HG03139 (cell line): ENCODE results near the gene SLC44A1.
A peak's percentile ranks its signal among the peaks of the same experiment; 100 is the strongest.

Experiments
- ATAC-seq: cut with Tn5 transposase; IDR thresholded peaks from one replicate; pipeline ENCODE4 v1.9.1; 2021; ENCODE audit not compliant: unreplicated experiment

SLC44A1 gene

GRCh38 chr9:105297442-105298075 is 53.1 kb downstream of the SLC44A1 start:
- ATAC-seq = no peak

- no peak for ATAC-seq
Observed at GRCh38 chr9:105299190-105299854, 54.9 kb downstream of the SLC44A1 start.

- ATAC-seq = no peak
Observed at GRCh38 chr9:105302728-105303127, 58.3 kb downstream of the SLC44A1 start.

GRCh38 chr9:105305856-105306255 is 61.4 kb downstream of the SLC44A1 start:
- no peak for ATAC-seq

- ATAC-seq = no peak
Observed at GRCh38 chr9:105306351-105307140, 62.1 kb downstream of the SLC44A1 start.

- ATAC-seq = no peak
Observed at GRCh38 chr9:105307591-105308130, 63.2 kb downstream of the SLC44A1 start.

GRCh38 chr9:105308461-105309341 is 64.2 kb downstream of the SLC44A1 start:
- ATAC-seq = no peak

GRCh38 chr9:105309531-105309931 is 65.1 kb downstream of the SLC44A1 start:
- no peak for ATAC-seq

GRCh38 chr9:105311306-105311705 is 66.9 kb downstream of the SLC44A1 start:
- ATAC-seq = no peak

- ATAC-seq = no peak
Observed at GRCh38 chr9:105313238-105313637, 68.8 kb downstream of the SLC44A1 start.

GRCh38 chr9:105316703-105317102 is 72.3 kb downstream of the SLC44A1 start:
- no peak for ATAC-seq

- ATAC-seq = peak; percentile 77
Observed at GRCh38 chr9:105318729-105319191, 74.3 kb downstream of the SLC44A1 start.

GRCh38 chr9:105319202-105319813 is 74.9 kb downstream of the SLC44A1 start:
- ATAC-seq = peak; percentile 14

GRCh38 chr9:105320568-105320967 is 76.1 kb downstream of the SLC44A1 start:
- no peak for ATAC-seq

GRCh38 chr9:105328296-105328695 is 83.8 kb downstream of the SLC44A1 start:
- no peak for ATAC-seq

GRCh38 chr9:105328872-105329718 is 84.6 kb downstream of the SLC44A1 start:
- no peak for ATAC-seq

GRCh38 chr9:105329719-105330062 is 85.2 kb downstream of the SLC44A1 start:
- ATAC-seq = no peak

- no peak for ATAC-seq
Observed at GRCh38 chr9:105330201-105330600, 85.8 kb downstream of the SLC44A1 start.

GRCh38 chr9:105330755-105331154 is 86.3 kb downstream of the SLC44A1 start:
- ATAC-seq = peak; percentile 50
